HG03175 (cell line): Measurements from ENCODE around the gene PLCH2.
"Not testable (repeated sequence)": the region's sequence is repeated elsewhere in the genome, so short reads cannot be mapped to it uniquely, and the experiment has no call there.

Source experiments
- ATAC-seq: cut with Tn5 transposase; IDR thresholded peaks from one replicate; pipeline ENCODE4 v1.9.1; 2021; ENCODE audit warnings: mild to moderate bottlenecking, moderate library complexity; ENCODE audit not compliant: unreplicated experiment

PLCH2 gene

GRCh38 chr1:2543543-2544092, 67.5 kb downstream of the PLCH2 start:
- no peak for ATAC-seq

GRCh38 chr1:2544093-2544874, 68.2 kb downstream of the PLCH2 start:
- no peak for ATAC-seq

GRCh38 chr1:2544875-2545640, 69.0 kb downstream of the PLCH2 start:
- ATAC-seq = no peak

GRCh38 chr1:2545754-2546514, 69.8 kb downstream of the PLCH2 start:
- ATAC-seq = peak; percentile 38

GRCh38 chr1:2546515-2547209, 70.6 kb downstream of the PLCH2 start:
- peak; percentile 37 for ATAC-seq

- ATAC-seq = no peak
Observed at GRCh38 chr1:2547210-2548067, 71.3 kb downstream of the PLCH2 start.

GRCh38 chr1:2548068-2548589, 72.0 kb downstream of the PLCH2 start:
- ATAC-seq = peak; percentile 27

GRCh38 chr1:2549367-2550029, 73.4 kb downstream of the PLCH2 start:
- not testable (repeated sequence) for ATAC-seq

GRCh38 chr1:2550309-2550861, 74.3 kb downstream of the PLCH2 start:
- not testable (repeated sequence) for ATAC-seq

- not testable (repeated sequence) for ATAC-seq
Observed at GRCh38 chr1:2551544-2551943, 75.5 kb downstream of the PLCH2 start.

- no peak for ATAC-seq
Observed at GRCh38 chr1:2552189-2552588, 76.1 kb downstream of the PLCH2 start.

- ATAC-seq = not testable (repeated sequence)
Observed at GRCh38 chr1:2553076-2553475, 77.0 kb downstream of the PLCH2 start.

GRCh38 chr1:2553871-2554620, 78.0 kb downstream of the PLCH2 start:
- ATAC-seq = no peak

- ATAC-seq = no peak
Observed at GRCh38 chr1:2554621-2555387, 78.7 kb downstream of the PLCH2 start.
